ENCODE results near the gene WWOX.
"Not testable (repeated sequence)": the region's sequence is repeated elsewhere in the genome, so short reads cannot be mapped to it uniquely, and the experiment has no call there.

WWOX gene

DNA sequence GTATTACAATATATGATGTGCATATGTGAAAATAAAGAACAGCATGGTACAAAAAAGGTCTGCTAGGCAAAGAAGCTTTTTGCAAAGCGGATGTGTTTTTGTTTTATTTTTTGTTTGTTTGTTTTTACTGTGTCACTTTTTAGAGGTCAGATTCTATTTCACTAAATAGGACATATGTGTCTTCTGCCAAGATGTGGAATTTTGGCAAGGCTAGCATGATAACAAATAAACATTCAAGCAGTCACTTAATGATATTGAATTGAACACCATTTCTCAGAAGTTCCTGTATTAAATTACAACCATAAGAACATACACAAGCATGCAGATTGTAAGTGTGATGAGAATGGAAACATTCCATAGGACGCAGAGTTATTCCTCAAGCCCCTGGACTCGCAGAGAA lies 492.7 kb downstream of the WWOX start:
- DNase-seq, result no peak

DNA sequence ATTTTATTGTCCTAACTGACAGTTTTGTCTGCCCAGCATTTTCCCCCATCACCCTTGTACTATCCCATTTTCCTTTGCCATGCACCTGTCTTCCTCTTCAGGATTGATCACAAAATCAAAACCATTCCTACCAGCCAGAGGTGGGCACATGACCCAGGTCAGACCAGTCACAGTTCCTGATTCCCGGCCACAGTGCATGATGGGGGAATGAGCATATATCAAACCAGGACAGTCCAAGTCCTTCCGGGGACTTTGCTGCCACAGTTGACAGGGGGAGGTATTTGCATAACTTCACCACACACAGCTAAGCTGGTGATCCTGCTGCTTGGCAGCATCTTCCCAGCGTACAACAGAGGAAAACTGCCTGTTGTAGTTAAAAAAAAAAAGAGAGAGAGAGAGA lies 493.9 kb downstream of the WWOX start:
- DNase-seq, result no peak

DNA sequence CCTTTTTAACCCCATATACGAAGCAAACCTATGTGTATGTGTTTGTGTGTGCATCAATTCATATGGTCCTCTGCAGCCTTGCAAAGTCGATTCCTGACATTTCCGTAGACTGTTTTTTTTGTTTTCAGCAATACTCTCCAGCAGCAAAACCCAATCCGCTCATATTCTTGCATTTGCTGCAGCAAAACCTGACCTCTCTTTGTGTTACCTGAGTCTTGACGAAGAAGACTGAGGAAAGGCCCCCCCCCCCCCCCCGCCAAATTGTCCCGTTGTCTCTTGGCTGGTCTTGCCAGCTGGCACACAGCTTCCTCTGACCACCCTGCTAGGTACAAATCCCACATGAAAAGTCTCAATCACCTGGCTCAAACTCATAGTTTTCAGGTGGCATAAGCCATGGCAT lies 494.7 kb downstream of the WWOX start:
- DNase-seq, result no peak

DNA sequence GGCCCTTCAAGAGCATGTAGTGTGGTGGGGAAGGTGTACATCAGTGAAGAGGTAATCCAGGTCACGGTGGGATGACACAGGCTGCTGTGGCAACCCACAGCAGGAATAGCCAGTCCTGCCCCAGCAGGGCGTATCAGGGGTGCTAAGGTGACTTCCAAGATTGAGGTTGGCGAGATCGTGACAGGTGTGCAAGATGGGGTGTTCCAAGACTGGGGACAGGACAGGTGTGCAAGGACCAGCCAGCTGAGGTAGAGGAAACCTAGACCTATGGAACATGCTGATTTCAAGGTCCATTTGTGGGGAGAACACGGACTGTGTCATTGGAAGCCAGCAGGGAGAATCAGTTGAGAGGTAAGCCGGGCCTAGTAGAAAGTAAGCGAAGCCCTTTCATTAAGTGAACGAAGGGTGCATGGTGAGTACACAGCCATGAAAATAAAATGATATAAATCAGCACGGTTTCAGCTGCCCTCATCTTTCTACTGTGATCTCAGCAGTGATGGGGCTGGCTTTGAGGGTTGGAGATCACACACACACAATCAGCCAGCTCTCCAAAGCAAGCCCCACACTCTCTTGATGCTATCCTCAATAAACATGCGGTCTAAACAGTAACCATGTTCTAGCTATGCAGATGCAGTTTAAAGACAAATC lies 497.0 kb downstream of the WWOX start:
- no peak for DNase-seq

DNA sequence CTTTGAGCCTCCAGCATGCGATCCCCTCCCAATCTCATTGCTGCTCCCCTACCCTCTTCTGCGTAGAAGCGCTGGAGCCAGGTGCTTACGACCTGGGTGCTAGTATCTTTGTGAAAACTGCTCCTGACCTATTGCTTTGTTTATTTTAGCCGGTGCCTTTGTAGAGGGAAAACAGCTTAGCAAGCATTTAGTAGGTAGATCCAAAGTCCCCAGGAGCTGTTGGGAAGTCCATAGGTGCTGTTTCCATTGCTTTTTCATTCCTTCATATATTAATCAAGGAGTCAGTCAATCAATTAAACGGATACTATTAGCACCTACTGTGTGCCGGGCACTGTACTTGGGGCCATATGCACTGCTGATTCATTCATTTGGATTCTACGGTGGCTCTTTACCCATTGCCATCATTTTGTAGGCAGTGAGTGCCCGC lies 497.6 kb downstream of the WWOX start:
- DNase-seq, result no peak

DNA sequence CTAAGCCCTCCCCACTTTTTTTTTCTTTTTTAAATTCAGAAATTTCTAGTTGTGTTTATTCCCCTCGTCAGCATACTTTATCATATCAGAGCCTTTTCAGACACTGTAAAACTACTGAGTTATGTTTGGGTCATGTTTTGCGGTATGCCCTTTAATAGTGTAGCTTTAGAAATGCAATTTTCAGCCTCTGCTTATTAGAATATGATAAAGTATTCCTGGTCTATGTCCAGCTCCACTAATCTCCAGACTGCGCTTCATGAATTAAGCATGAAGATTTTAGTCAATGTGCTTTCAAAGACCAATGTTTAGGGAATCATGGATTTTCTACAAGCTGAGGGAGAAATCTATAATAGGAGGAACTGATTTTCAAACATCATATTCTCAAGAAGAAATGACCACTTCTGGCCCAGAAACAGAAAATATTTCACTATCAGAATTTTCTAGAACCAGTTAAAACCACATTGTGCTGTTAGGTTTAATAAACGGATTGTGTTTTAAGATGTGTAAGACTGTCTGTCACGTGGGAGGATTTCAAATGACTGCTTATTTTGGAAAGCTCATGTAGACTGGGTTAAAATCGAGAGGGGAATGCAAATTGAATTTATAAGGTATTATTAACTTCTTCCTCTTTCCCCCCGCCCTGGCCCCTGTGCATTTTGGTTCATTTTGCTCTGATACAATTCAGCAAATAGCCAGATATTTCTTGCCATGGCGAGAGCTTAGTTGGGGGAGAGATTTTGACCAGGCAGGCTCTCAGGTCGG lies 498.5 kb downstream of the WWOX start:
- DNase-seq, result no peak

DNA sequence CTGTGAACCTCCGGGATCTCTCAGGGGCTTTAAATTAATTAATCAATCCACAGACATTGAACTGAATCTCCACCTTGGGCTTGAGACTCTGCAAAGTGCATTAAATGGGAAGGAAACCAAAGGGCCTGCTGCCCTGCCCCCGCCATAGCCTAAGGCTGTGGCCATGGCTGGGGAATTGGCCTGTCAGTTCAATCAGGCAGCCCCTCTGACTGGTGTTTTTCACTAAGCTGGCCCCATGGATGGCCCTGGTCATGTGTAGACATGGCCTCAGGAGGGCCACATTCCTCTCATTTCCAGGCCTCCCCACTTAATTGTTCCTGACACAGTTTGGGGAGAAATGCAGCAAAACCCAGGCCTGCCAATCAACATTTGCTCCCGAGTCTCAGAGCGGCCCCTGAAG lies 499.8 kb downstream of the WWOX start:
- DNase-seq, result no peak

DNA sequence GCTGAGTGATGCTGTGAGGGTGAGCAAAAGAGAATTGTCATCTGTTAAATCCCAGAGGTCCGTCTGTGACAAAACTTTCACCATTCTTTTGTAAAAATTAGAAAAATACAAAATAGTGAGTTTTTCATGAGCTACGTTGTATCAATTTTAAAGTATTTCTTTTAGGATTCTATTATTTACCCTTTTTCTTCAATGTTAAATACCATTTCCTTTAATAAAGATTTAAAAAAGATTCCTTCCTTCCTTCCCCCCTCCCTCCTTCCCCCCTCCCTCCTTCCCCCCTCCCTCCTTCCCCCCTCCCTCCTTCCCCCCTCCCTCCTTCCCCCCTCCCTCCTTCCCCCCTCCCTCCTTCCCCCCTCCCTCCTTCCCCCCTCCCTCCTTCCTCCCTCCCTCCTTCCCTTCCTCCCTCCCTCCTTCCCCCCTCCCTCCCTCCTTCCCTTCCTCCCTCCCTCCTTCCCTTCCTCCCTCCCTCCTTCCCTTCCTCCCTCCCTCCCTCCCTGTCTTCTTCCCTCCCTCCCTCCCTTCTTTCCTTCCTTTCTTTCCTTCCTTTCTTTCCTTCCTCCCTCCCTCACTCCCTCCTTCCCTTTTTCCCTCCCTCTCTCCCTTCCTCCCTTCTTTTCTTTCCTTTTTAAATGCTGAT lies 505.1 kb downstream of the WWOX start:
- DNase-seq, result not testable (repeated sequence)

DNA sequence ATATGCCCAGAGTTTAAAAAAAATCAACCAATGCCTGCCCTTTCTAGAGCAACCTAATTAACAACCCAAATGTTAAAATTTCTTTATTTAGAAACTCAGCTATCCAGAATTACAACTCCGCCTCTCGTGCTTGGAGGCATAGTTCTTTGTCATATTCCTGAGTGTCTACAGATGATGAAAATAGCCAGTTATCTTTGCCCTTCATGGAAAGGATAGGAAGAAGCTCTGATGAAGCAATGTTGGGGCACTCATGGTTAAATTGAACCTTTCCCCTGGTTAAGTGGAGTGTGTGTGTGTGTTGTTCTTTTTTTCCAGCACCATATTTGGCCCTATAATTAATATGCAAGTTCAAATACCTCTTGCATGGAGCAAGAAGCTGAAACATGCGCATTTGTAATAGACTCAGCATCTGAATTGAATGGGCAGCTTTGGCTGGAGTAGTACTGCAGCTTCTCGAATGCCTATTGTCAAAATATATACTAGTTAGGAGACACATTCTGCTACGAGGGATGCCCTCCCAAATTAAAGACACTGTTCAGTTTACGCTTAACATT lies 506.2 kb downstream of the WWOX start:
- DNase-seq, result no peak

DNA sequence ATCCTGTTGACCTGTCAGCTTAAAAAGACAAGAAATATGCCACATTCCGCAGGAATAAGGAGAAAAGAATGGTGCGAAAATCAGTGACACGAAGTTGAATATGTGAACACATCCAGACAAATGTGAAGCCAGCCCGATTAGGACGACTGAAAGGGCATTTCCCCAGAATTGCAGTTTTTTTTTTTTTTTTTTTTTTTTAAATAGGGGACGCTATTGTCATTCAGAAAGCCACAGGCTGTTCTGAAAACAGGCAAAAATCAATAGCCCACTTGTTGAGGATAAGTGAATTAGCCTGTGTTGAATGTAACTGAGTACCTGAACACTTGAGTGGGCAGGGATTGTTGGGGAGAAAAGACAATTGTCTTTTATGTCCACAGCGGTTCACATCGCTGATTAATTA lies 507.1 kb downstream of the WWOX start:
- DNase-seq, result no peak

DNA sequence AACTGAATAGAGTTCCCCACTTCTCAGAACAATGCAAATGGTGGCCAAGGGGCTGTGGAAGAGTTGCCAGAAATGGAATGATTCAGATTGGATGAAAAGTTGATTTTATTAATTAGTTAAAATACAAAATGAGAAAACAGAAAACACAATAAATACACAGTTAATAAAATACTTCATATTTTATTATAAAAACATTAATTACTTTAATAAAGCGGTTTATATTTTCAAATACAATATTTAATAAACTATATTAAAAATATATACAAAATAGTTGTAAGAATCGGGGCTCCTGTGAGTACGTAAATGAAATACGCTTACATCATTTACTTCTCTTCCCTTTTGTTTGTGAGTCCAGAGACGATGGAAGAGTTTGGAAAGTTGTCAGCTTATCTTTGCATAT lies 507.6 kb downstream of the WWOX start:
- DNase-seq, result no peak

DNA sequence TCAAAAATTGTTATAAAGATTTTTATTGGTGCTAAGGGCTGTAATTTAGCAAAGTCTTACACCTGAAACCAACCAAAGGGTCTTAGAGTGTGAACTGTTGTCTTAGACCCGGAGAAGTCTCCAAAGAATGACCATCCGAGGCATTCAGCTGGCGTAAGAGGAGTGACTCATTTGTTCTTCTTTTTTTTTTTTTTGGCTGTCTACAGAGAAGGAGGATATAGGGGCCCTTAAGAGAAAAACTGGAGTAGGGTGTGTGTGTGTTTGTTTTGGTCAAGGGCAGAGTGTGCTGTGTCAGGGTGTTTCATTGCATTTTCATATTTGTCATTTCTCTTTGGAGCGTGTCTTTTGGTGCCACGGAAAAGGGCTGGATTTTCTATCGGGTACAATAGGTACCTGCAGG lies 508.0 kb downstream of the WWOX start:
- DNase-seq, result no peak

DNA sequence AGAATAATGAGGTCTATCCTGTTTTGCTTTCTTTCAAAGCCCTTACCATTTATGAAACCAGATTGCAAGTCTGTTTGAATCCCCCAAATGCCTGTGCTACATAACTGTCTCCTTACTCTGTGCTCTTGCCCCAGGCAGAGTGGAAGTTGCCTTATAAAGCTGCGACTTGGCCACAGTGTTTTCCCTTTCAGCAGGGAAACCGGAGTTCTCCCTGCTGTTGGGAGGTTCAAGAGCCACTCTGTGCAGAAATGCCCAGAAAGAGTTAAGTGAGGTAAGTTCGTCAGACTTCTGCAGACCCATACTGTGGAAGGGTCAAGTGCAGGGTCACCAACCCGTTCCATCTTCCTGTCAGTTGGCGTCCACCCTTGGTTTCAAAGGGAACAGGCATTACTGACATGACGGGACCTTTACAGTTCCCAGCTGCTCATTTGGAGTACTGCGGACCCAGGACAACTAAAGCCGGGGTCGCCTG lies 508.9 kb downstream of the WWOX start:
- DNase-seq, result no peak

DNA sequence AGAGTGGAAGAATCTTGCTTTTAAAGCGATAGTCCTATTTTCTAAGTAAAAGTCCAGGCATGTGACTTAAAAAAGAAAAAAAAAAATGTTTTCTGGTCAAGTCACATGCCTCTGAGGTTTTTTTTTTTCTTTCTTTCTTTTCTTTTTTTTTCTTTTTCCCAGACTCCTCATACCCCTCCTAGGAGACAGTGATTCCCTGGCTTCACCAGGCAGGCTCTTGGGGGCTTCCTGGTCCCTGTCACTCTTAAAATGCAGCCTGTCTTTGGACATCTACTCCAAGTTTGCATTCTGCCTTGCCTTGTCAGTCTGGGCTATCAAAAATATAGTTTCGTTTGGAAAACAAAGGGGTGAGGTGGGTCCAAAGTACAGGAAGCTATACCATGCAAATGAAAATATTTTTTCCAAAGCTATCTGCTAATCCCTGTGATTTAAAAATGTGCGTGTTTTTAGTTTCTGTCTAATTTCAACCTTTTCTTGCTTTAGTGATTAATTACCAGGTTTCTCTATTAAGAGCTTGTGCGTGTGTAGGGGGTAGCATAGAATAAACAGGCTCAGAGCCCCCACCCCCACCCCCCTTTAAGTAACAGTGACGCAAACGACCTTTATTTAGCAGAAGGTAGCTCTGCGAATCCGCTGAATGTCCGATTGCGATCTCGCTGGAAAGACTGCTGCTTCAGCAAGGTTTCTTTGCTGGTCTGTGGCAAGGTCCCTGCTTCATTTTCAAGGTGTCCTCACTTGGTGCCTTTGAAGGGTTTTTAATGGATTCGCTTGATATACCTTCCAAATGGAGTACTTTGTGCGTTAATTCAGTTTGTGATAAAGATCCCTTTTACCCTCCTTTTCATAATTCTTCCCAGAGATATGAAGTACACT lies 510.2 kb downstream of the WWOX start:
- no peak for DNase-seq

DNA sequence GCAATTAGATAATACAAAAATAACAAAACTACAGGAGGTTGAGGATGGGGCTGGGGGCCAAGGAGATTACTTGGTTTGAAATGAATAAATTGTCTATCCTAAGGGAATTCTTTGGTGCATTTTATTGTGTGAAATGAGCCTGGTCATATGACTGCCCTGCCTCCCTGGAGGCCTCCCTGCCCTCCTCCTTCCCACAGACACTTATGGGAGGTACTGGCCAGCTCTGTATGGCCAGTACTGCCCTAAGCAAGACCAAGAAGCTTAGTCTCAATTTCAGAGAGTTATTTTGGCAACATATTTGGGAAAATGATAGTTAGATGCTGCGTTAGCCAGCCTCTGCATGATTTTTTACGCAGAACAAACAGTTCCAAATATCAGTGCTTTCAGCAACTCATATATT lies 511.9 kb downstream of the WWOX start:
- DNase-seq, result no peak

DNA sequence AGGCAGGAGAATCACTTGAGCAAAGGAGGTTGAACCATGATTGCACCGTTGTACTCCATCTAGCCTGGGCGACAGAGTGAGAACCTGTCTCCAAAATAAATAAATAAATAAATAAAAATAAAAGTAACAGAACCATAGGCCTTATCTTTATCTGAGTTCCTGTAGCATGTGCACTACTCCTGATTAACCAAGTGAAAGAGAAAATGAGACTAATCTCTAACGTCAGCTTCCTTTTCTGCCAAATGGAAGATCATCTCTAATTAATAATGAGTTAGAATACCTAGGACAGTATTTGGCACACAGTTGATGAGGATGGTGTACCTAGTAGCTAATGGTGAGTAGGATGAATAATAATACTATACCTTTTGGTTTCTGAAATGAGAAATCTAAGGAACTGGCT lies 520.4 kb downstream of the WWOX start:
- DNase-seq, result no peak

DNA sequence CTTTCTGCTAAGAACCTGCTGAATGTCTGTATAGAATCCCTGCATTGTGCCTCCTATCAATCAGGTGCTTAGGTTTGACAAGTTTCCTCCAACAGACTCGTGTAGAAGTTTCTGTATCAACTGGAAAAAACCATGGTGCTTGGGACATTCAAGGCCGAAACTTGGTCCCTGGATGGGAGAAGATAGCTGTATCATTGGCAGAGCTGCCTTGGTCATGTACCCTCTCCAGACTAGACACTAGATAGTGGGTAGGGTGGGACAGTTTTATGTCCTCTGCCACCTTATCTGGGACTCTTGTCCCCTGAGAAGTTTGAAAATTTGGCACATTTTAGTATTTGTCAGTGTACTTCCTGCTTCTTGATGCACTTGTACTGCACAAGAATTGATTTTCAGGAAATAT lies 520.8 kb downstream of the WWOX start:
- DNase-seq, result no peak

DNA sequence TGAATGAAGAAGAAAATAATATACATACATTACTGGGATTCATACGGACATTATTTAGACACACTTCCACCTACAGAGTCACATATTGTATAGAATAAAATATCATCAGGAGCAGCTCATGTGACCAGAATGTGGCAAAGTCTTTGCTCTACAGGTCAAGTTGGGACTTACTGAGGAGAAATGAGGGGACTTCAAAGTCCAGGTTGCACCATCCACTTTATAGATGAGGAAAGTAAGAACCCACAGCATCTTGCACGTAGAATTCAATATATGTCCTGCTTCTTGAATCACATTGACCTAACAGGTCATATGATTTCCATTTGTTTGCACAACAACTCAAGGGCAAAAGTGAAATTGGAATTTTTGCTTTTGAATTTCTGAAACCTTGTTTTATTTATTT lies 524.3 kb downstream of the WWOX start:
- no peak for DNase-seq

DNA sequence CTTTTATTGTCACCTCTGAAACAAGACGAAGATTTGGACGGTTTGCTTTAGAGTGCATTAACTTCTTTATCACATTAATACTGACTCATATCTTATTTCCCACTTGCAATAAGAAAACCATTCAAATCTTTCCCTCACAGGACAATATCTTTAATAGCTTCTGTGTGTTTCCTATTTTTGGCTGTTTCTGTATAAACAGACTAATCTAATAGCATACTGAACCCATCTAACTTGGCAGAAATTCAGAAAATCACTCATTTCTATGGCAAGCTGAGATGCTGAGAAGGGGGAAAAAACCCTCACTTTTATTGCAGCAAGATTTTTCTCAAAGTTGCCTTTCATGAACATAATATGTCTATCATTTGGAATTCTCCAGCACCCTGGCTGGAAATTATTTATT lies 524.9 kb downstream of the WWOX start:
- no peak for DNase-seq

DNA sequence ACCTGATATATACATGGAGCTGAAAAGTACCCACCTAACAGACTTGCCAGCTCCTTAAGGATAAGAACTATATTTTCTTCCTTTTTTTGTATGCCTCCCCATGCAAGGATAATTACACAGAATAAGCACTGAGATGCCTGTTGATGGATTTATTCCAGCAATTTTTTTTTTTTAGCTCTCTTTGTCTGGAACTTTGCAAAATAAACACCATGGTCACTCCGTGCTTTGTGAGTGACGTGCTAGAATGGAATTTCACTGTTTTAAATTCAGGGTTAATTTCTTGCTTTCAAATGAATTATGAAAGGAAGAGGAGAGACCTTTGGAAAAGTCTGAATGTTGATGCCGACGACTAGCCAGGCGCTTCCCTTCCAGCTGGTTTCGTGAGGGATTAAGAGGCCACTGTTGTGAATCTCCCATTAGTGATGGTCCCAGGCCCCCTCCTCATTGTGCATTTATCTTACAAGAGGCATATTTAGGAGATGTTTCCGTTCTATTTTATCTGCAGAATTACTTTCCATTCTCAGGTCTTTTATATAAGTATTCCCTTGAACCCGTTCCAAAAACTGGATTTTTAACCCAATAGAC lies 529.1 kb downstream of the WWOX start:
- no peak for DNase-seq

DNA sequence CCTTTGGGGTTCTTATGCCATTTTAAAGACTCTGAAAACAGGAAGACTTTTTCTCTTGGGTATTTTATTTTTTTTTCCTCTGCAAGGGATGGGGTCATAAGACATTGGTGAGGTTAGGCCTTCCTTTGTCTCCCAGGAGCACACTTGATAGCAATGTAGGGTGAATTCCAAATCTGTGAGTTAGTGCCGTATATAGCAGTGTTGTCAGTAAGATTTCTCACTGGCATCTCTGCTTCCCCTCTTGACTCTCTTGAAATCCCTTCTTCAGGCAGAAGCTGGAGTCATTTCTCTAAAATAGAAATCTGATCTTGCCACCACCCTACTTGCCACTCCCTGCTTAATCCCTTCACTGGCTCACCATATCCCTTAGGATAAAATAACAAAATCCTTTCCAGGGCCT lies 529.7 kb downstream of the WWOX start:
- DNase-seq, result no peak

DNA sequence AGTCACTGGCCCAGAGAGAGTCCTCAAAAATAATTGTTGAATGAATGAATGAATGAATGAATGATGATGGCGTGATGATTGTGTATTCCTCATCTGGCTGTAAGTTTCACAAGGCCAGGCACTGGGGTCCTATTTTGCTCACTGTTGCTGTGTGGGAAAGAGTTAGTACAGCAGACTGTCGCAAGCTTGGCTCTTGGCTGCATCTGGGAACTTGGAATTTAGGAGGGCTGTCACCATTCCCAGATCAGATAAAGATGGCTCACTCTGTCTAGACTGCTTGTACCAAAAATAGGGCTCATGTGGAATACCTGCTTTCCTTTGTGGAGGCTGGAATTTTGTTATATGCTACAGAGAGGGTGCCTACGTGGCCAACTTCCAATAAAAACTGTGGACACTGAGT lies 530.6 kb downstream of the WWOX start:
- no peak for DNase-seq

DNA sequence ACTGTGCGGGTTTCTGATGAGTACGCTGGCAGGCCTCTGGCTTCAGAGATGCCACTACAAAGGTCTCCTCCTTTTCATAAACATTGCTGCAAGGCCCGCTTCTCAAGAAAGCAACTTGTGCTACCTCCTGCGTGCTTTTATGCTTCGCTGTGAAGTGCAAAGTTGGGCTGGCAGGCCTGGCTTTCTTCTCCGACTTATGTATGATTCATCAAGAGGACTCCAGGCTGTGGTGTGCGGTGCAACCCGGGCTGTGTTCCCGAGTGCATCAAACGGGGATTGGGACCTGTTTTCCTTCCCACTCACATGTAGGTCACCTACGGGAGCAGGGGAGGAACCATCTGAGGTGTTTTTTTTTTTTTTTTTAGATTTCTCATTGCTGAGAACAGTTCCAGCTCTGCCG lies 534.1 kb downstream of the WWOX start:
- DNase-seq, result no peak

All from NCI-H69 (cell line).